Activated CD8-positive, alpha-beta memory T cell treated with anti-CD3 and anti-CD28 coated beads, Interleukin-2, amount 50 U/mL, for 48 hours (primary cell): ENCODE measurements around the gene SLC5A9.
"Not testable (repeated sequence)": the region's sequence is repeated elsewhere in the genome, so short reads cannot be mapped to it uniquely, and the experiment has no call there.

Source experiments
- DNase-seq: peaks from one replicate; pipeline ENCODE4 v3.0.0-alpha.2; 2020

The SLC5A9 gene

GRCh38 chr1:48222501-48223242 is at the start of gene SLC5A9:
TSS of gene SLC5A9 (plus strand) at chr1:48222716. CDS start at chr1:48222737, 21 bp downstream.
- DNase-seq = no peak

GRCh38 chr1:48175116-48175515 is 47.4 kb upstream of the SLC5A9 start:
- no peak for DNase-seq

- DNase-seq = no peak
These were observed 45.3 kb upstream of the SLC5A9 start for GRCh38 chr1:48177257-48177656.

GRCh38 chr1:48181669-48182367 is 40.7 kb upstream of the SLC5A9 start:
- DNase-seq = no peak

- DNase-seq = no peak
These were observed 40.1 kb upstream of the SLC5A9 start for GRCh38 chr1:48182439-48182838.

GRCh38 chr1:48186306-48186839 is 36.1 kb upstream of the SLC5A9 start:
- DNase-seq = no peak

GRCh38 chr1:48187969-48188563 is 34.5 kb upstream of the SLC5A9 start:
- DNase-seq = no peak

- DNase-seq = no peak
These were observed 31.6 kb upstream of the SLC5A9 start for GRCh38 chr1:48190881-48191280.

GRCh38 chr1:48194801-48195200 is 27.7 kb upstream of the SLC5A9 start:
- DNase-seq = no peak

- DNase-seq = no peak
These were observed 26.3 kb upstream of the SLC5A9 start for GRCh38 chr1:48196237-48196636.

- DNase-seq = no peak
These were observed 23.5 kb upstream of the SLC5A9 start for GRCh38 chr1:48198970-48199369.

GRCh38 chr1:48200166-48200900 is 22.2 kb upstream of the SLC5A9 start:
- no peak for DNase-seq

GRCh38 chr1:48202030-48202752 is 20.3 kb upstream of the SLC5A9 start:
- DNase-seq = peak; percentile 85

GRCh38 chr1:48203287-48203900 is 19.1 kb upstream of the SLC5A9 start:
- no peak for DNase-seq

GRCh38 chr1:48205522-48205921 is 17.0 kb upstream of the SLC5A9 start:
- DNase-seq = no peak

GRCh38 chr1:48206371-48206770 is 16.1 kb upstream of the SLC5A9 start:
- no peak for DNase-seq

GRCh38 chr1:48207131-48207530 is 15.4 kb upstream of the SLC5A9 start:
- no peak for DNase-seq

- no peak for DNase-seq
These were observed 14.9 kb upstream of the SLC5A9 start for GRCh38 chr1:48207536-48208075.

- DNase-seq = no peak
These were observed 14.3 kb upstream of the SLC5A9 start for GRCh38 chr1:48208251-48208650.

- DNase-seq = no peak
These were observed 13.9 kb upstream of the SLC5A9 start for GRCh38 chr1:48208652-48209051.

- not testable (repeated sequence) for DNase-seq
These were observed 9.1 kb upstream of the SLC5A9 start for GRCh38 chr1:48213462-48213861.

GRCh38 chr1:48214366-48214765 is 8.2 kb upstream of the SLC5A9 start:
- not testable (repeated sequence) for DNase-seq
